GM21515 (cell line): ENCODE measurements around the gene NOS3.

ENCODE experiments used
- ATAC-seq: cut with Tn5 transposase; IDR thresholded peaks from one replicate; pipeline ENCODE4 v1.9.1; 2021; ENCODE audit not compliant: unreplicated experiment

The NOS3 gene

DNA sequence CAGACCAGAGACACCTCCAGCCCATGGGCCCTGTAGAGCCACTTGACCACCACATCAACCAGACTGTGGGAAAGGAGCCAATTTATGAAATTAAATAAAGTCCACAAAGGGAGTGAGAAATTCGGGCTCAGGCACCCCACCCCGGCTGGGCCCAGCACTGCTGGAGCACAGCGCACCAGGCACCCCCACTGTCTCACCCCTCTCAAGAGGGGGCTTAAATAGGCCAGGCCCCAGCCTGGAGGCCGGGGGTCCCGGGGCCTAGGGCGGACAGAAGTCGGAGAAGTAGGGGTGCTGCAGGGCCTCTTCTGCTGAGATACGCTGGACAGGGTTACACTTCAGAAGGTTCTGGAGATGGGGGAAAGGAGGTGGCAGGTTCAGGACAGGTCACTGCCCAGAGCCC is 62.9 kb downstream of the NOS3 start:
- no peak for ATAC-seq

GRCh38 chr7:151056283-151056665 is 65.5 kb downstream of the NOS3 start:
- no peak for ATAC-seq

GRCh38 chr7:151056666-151057505 is 66.1 kb downstream of the NOS3 start:
- no peak for ATAC-seq

DNA sequence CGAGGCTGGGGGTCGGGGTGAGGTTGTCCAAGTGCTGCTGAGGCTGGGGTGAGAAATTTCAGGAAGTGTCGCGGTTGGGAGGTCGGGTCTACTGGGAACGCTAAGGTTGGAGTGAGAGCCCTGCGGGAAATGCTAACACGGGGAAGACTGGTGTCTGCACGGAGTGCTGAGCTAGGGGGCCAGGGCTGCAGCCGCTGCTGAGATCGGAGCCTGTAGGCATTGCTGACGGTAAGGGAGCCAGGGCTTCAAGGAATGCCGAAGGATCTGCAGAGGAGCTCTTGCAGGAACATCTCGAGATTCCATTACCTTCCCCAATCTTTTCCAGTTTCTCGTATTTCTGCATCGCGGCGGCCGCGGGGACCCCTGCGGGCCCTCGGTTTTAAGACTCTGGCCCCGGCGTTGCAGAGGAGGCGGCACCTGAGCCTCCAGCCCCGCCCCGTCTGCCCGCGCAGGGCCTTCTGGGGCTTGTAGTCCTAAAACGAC is 66.7 kb downstream of the NOS3 start, which contains the start of gene CDK5:
Gene CDK5, minus strand, starts transcription at position 392 of the 483 bp plus-strand sequence. Its CDS starts 49 bp downstream, at position 343.
- ATAC-seq = peak; percentile 9

DNA sequence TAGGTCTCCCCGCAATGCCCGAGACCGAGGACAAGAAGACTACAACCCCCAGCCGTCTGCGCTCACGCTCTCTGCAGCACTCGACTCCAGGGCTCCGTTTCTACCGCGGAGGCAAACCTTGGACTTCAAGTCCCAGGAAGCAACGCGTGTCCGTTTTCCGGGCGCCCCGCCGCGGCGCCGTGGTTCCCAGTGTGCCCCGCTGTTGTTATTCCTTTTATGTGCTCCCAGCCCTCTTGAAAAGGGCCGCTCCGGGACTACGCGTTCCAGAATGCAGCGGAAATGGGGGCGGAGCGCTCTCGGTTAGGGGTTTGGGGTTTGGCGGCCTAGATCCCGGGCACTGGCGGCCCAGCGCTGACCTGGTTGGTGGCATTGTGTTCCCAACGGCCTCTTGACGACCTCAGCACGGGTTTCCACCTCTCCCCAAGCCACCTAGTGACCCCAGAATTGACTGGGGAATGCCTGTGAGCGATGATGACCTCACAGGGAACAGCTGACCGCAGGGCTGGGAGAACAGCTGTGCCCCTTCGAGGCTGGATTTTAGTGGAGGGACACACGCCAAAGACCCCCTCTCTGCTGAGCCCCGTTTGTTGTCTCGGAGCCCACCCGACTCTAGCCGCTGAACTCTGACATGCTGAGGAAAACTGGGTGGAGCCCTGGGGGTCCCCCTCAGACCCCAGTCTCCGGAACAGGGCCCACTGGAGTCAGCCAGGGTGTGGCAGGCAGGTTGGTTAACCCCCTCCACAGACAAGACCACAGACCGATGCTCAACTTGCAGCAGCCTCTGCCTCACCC is 67.4 kb downstream of the NOS3 start:
- ATAC-seq = peak; percentile 86

DNA sequence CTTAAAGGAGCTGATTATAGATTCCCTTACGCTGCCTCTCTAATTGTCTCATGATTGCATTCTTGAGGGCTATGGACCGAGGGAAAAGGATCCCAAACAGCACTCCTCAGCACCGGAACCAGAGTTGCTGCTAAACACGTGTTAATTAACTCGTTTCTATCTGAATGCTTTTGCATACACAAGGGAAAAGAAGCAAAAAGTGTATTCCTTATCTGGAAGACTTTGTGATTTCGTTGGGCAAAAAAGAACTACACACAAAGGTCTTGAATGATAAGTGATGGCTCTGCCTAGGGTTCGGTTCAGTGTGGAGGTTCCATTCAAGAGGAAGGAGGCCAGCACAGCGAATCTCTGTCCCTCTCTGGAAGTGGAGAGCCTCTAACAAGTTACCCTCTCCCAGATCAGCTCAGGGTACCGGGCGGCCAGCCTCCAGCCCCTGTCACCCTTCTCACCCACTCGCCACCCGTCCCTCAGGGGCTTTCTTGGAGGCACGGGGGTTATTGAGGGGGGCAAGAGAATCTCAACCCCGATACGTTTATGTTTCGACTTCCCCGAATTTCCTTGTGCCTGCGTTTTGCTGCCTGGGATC is 68.1 kb downstream of the NOS3 start:
- no peak for ATAC-seq

GRCh38 chr7:151059367-151060112 is 68.7 kb downstream of the NOS3 start, which contains the start of gene SLC4A2:
Gene SLC4A2 (plus strand): TSS chr7:151059589. CDS start chr7:151061988, 2,399 bp downstream.
- ATAC-seq = peak; percentile 27

GRCh38 chr7:151060113-151060415 is 69.2 kb downstream of the NOS3 start:
- ATAC-seq = no peak

DNA sequence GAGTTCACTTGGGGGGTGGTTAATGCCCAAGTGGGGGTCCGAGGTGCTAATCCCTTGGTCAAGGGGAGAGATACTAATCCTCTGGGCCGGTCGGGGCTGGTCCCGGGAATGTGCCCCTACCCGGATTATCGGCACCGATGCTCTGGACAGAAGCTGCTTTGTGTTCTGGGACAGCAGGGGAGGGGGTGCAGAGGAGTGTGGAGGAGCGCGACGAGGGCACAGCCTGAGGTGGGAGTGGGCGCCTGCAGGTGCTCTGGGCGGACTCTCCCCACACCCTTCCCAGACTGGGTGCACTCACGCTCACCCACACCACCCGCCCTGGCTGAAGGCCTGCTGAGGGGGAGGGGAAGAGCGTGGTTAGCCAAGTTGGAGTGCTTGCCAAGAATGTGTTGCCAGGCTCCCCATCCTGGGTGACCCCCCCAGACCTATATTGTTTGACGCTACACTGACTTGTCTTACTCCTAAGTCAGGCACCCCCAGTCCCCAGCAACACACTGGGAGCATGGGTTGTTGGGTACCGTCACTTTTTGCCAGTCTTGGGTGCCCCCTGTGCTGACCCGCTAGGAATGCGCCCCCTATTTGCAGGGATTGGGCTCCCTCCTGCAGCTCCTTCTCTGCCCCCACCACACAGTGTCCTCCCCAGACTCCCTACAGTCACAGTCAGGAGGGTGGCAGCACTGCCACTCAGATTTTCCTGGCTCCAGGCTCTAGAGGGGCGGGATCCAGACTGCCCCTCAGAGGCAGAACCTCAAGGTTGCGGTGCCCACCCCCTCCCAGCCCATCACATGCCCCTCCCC is 69.8 kb downstream of the NOS3 start:
- ATAC-seq = no peak

- no peak for ATAC-seq
Measured at GRCh38 chr7:151061213-151062110, 70.6 kb downstream of the NOS3 start.

DNA sequence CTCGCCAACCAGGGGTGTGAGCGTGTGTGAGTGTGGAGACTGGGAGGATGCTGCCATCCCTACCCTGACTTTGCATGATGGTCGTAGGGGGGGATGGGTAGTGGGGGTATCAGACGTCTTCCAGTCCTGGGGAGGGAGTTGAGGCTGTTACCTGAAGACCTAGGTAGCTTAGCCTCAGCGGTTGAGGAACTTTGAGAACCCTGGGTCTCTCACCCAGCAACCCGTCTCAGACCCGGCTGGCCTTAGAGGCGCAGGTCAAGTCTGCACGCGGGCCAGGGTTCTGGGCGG is 71.2 kb downstream of the NOS3 start:
- ATAC-seq = no peak

DNA sequence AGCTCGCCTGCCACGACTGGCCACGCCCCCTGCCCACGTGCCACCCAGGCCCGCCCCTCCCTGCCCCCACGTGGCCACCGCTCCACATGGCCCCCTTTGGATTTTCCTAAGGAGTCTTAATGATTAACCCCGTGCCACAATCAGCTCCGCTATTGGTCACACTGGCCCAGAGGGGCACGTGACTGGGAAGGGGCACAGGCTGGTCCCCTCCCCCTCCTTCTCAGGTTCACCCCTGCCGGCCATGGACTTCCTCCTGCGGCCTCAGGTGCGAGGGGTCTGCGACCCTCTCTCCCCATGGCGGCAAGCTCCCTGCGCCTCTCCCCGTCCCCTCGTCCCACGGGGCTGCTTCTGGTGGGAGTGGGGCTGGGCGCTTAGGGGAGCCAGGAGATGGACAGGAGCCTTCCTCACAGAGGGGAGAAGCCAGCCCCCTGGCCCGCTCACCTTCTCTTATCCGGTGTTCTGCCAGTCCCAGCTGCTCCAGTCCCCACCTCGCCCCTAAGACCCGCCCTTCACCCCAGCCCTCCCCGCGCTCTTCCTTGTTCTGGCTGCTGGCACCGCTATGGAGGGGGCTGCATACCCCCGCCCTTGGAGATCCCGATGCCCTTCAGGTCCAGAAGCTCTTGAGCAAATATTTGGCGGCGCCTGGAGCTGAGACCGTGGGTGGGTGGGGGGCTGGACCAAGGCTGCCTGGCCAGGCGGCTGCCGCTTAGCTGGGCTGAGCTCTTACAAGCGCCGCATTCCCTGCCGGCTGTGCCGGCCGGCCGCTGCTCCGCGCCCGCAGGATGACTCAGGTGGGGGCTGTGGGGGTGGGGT is 71.8 kb downstream of the NOS3 start:
- ATAC-seq = no peak

GRCh38 chr7:151063212-151063561 is 72.4 kb downstream of the NOS3 start:
- ATAC-seq = no peak
